Measurements from ENCODE around the gene FXR2.

FXR2 gene

DNA sequence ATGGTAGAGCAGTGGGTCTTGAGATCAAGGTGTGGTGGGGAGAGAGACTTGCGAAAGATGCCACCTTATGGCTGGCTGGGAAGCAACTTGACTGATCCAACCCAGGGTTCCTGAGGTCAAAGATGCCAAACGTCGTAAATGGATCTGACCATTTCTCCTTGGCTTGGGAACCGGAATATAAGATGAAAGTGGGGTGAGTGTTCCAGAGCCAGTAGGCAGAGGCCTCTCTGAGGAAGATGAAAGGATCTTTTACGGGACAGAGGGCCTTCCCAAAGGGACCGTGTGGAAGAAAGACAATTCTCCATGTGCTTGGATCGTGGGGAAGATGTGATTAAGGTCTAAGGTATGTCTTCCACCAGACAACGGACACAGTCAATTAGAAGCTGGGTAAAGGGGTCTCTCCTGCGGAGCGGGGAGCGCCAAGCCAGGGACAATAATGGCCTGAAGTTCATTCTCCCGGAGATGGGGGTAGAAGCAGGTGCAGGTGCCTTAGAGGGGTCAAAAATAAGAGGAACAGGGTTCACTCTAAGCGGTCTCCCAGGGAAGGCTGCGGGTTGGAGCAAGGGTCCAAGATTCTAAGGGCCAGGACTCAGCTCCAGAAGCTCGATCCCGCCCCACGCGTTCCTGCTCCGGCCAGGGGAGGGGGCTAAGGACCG lies 800 bp downstream of the FXR2 start (continued):
- TF ChIP-seq PRDM10 (tag by site-specific recombination; IDR thresholded peaks at IDR 0.05), result peak; percentile 82
- TF ChIP-seq SP2 (tag by site-specific recombination; IDR thresholded peaks at IDR 0.05), result peak; percentile 40
- TF ChIP-seq ZNF148 (tag by site-specific recombination; IDR thresholded peaks at IDR 0.05; ENCODE audit: borderline replicate concordance), result no peak
- TF ChIP-seq ZNF571 (tag by site-specific recombination; IDR thresholded peaks at IDR 0.05), result no peak
- TF ChIP-seq, protein P1, sequence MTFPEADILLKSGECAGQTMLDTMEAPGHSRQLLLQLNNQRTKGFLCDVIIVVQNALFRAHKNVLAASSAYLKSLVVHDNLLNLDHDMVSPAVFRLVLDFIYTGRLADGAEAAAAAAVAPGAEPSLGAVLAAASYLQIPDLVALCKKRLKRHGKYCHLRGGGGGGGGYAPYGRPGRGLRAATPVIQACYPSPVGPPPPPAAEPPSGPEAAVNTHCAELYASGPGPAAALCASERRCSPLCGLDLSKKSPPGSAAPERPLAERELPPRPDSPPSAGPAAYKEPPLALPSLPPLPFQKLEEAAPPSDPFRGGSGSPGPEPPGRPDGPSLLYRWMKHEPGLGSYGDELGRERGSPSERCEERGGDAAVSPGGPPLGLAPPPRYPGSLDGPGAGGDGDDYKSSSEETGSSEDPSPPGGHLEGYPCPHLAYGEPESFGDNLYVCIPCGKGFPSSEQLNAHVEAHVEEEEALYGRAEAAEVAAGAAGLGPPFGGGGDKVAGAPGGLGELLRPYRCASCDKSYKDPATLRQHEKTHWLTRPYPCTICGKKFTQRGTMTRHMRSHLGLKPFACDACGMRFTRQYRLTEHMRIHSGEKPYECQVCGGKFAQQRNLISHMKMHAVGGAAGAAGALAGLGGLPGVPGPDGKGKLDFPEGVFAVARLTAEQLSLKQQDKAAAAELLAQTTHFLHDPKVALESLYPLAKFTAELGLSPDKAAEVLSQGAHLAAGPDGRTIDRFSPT (tag by site-specific recombination; IDR thresholded peaks at IDR 0.05), result peak; percentile 11; the same call in 1 of the 2 replicates
- 0 out of 2 replicates have a peak, but pooled peaks have one; percentile 13 for TF ChIP-seq KLF16 (tag by site-specific recombination; IDR thresholded peaks at IDR 0.05)
- no peak for TF ChIP-seq ZNF248 (tag by site-specific recombination; IDR thresholded peaks at IDR 0.05)
- TF ChIP-seq ZNF544 (tag by site-specific recombination; IDR thresholded peaks at IDR 0.05), result no peak
- TF ChIP-seq ZSCAN16 (tag by site-specific recombination; IDR thresholded peaks at IDR 0.05), result no peak
- TF ChIP-seq ZNF335 (tag by site-specific recombination; conservative IDR thresholded peaks at IDR 0.05), result peak; percentile 75
- peak; percentile 74; the same call in 1 of the 2 replicates for TF ChIP-seq ZBTB20 (tag by site-specific recombination; IDR thresholded peaks at IDR 0.05)
- peak; percentile 55; the same call in 1 of the 2 replicates for TF ChIP-seq ZBTB48 (tag by site-specific recombination; IDR thresholded peaks at IDR 0.05)
- TF ChIP-seq ZNF423 (tag by site-specific recombination; IDR thresholded peaks at IDR 0.05), result no peak

DNA sequence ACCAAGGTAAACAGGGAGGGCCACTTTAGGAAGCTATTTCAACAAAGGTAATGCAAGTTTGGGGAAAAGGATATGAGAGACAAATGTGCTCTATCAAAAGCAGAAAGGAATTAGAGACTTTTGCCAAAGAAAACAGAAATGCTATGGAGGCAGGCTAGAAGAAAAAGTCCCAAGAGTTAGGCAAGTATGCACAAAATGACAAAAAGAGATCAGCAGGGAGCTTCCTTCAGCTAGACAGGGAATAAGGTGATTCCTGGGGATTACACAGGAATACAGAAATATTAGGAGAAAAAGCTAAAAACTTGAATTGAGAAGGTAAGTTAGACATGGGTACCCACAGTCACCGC lies 2.4 kb downstream of the FXR2 start:
- Histone ChIP-seq H3K9me3 (ENCODE audit: control insufficient read depth, insufficient read depth, low read depth, low read length) (no peaks in the 10 kb centered on the region), H3K4me1 (ENCODE audit: control insufficient read depth, insufficient read depth, low read length) (peaks cover 22% of the 10 kb centered on the region), H3K36me3 (ENCODE audit: control insufficient read depth in 2 of 2, insufficient read depth in 1 of 2, low read length in 2 of 2) (peaks cover 31 to 42% of the 10 kb centered on the region in 2 experiments; a peak in 2 of 3 replicates), H3K4me3 (ENCODE audit: low read depth, low read length) (no peak overlapping the region), H3K27ac (ENCODE audit: extremely low read depth, low read depth, low read length) (no peak overlapping the region)
- ChIA-PET CTCF (interaction anchor here (0.7 to 5.1 kb wide), 2 partner anchors 20 to 61 kb away, joined by 3 to 30 read pairs; no protein-coding TSS in a partner anchor), POLR2A (interaction anchor here (0.6 to 6.9 kb wide), 4 partner anchors 13 to 76 kb away, joined by 3 to 52 read pairs (median 4); partner anchors contain the start of genes SAT2, TP53 and WRAP53)
- TF ChIP-seq KLF17 (tag by site-specific recombination; IDR thresholded peaks at IDR 0.05) (no peak), MEIS1 (CRISPR knock-in tag; IDR thresholded peaks at IDR 0.05; ENCODE audit: borderline replicate concordance) (no peak), INSM2 (tag by site-specific recombination; IDR thresholded peaks at IDR 0.05) (no peak)
